Mesenchymal stem cell (in vitro differentiated cells and primary cell): ENCODE measurements around the gene ARPIN.
"Not testable (repeated sequence)": the region's sequence is repeated elsewhere in the genome, so short reads cannot be mapped to it uniquely, and the experiment has no call there.

Source experiments
- DNase-seq: peaks from one replicate; pipeline ENCODE4 v3.0.0-alpha.2; 2013
- H2AFZ ChIP-seq: one replicate; pipeline ENCODE4 v1.6.1; 2013; ENCODE audit warnings: low read depth, mild to moderate bottlenecking, control low read depth, inconsistent platforms, low read length, moderate library complexity
- H2AK5ac ChIP-seq: 2 replicates; pipeline ENCODE4 v1.6.1; 2013; ENCODE audit warnings: low read length, moderate library complexity, mild to moderate bottlenecking, inconsistent platforms; ENCODE audit not compliant: severe bottlenecking
- H2BK120ac ChIP-seq: one replicate; pipeline ENCODE4 v1.6.1; 2013; ENCODE audit warnings: low read depth, mild to moderate bottlenecking, inconsistent platforms, low read length, moderate library complexity
- H2BK12ac ChIP-seq, 2 experiments: one replicate each; pipeline ENCODE4 v1.6.1; 2013; ENCODE audit warnings: inconsistent platforms in 2 of 2, low read length in 2 of 2, mild to moderate bottlenecking in 2 of 2, moderate library complexity in 2 of 2, control low read depth in 1 of 2
- H2BK15ac ChIP-seq: one replicate; pipeline ENCODE4 v1.6.1; 2013; ENCODE audit warnings: mild to moderate bottlenecking, low read depth, inconsistent platforms; ENCODE audit not compliant: poor library complexity, severe bottlenecking
- H2BK5ac ChIP-seq: 2 replicates; pipeline ENCODE4 v1.6.1; 2013; ENCODE audit warnings: low read depth, mild to moderate bottlenecking, low read length, control low read depth, inconsistent platforms; ENCODE audit not compliant: poor library complexity, severe bottlenecking
- H3K14ac ChIP-seq, 2 experiments: one replicate each; pipeline ENCODE4 v1.6.1; 2013; ENCODE audit warnings: inconsistent platforms in 2 of 2, low read length in 2 of 2, control low read depth in 1 of 2, mild to moderate bottlenecking in 1 of 2, moderate library complexity in 1 of 2
- H3K18ac ChIP-seq, 2 experiments: one replicate each; pipeline ENCODE4 v1.6.1; 2013; ENCODE audit warnings: inconsistent platforms in 2 of 2, low read length in 2 of 2, control low read depth in 1 of 2, low read depth in 1 of 2, mild to moderate bottlenecking in 1 of 2
- H3K23ac ChIP-seq, 2 experiments: one replicate each; pipeline ENCODE4 v1.6.1; 2013; ENCODE audit warnings: inconsistent platforms in 2 of 2, low read length in 2 of 2, mild to moderate bottlenecking in 2 of 2, moderate library complexity in 2 of 2, control low read depth in 1 of 2
- H3K27ac ChIP-seq: 2 replicates; pipeline ENCODE4 v1.5.1; 2013; ENCODE audit warnings: mild to moderate bottlenecking, moderate library complexity, low read length, control low read depth, inconsistent platforms; ENCODE audit not compliant: poor library complexity, severe bottlenecking
- H3K27me3 ChIP-seq, 2 experiments: 2 replicates each; pipeline versions ENCODE4 v1.6.1 to v1.7.0; 2013; ENCODE audit warnings: low read length in 2 of 2, mild to moderate bottlenecking in 2 of 2, moderate library complexity in 2 of 2, control low read depth in 1 of 2, inconsistent platforms in 1 of 2; ENCODE audit not compliant: control insufficient read depth in 1 of 2, insufficient read depth in 1 of 2
- H3K36me3 ChIP-seq, 2 experiments: 2 replicates each; pipeline versions ENCODE4 v1.6.1 to v1.7.0; 2013; ENCODE audit warnings: low read length in 2 of 2, control low read depth in 1 of 2, inconsistent platforms in 1 of 2, low read depth in 1 of 2, mild to moderate bottlenecking in 1 of 2; ENCODE audit not compliant: insufficient read depth in 2 of 2, control insufficient read depth in 1 of 2
- H3K4ac ChIP-seq, 2 experiments: one replicate each; pipeline ENCODE4 v1.6.1; 2013; ENCODE audit warnings: inconsistent platforms in 2 of 2, low read length in 2 of 2, mild to moderate bottlenecking in 2 of 2, moderate library complexity in 2 of 2, control low read depth in 1 of 2, low read depth in 1 of 2
- H3K4me1 ChIP-seq: 2 replicates; pipeline ENCODE4 v1.6.1; 2013; ENCODE audit warnings: low read depth, low read length, control low read depth; ENCODE audit not compliant: control insufficient read depth, insufficient read depth
- H3K4me2 ChIP-seq: 2 replicates; pipeline ENCODE4 v1.6.1; 2013; ENCODE audit warnings: low read length, mild to moderate bottlenecking, inconsistent platforms; ENCODE audit not compliant: poor library complexity, severe bottlenecking
- H3K4me3 ChIP-seq, 2 experiments: 2 replicates each; pipeline versions ENCODE4 v1.5.1 to v1.7.0; 2013; ENCODE audit warnings: low read length in 2 of 2, mild to moderate bottlenecking in 2 of 2, control low read depth in 1 of 2, low read depth in 1 of 2; ENCODE audit not compliant: insufficient read depth in 1 of 2
- H3K79me1 ChIP-seq: replicated peaks from 2 replicates; pipeline ENCODE4 v1.6.1; 2013; ENCODE audit warnings: mild to moderate bottlenecking, control low read depth, low read length, inconsistent platforms; ENCODE audit not compliant: poor library complexity, severe bottlenecking
- H3K9ac ChIP-seq: 2 replicates; pipeline ENCODE4 v1.7.0; 2013; ENCODE audit warnings: mild to moderate bottlenecking, low read length, moderate library complexity
- H3K9me3 ChIP-seq: 2 replicates; pipeline ENCODE4 v1.7.0; 2013; ENCODE audit warnings: mild to moderate bottlenecking, low read length; ENCODE audit not compliant: control insufficient read depth
- H4K8ac ChIP-seq: one replicate; pipeline ENCODE4 v1.6.1; 2013; ENCODE audit warnings: inconsistent platforms, mild to moderate bottlenecking, low read length, moderate library complexity
- H4K91ac ChIP-seq: one replicate; pipeline ENCODE4 v1.6.1; 2013; ENCODE audit warnings: mild to moderate bottlenecking, low read length, inconsistent platforms
- WGBS: methylation state at CpG from one replicate; pipeline ENCODE4 v1.1.7; 2013; ENCODE audit warnings: mixed read lengths; 5-methylcytosine and 5-hydroxymethylcytosine counted together

Gene ARPIN

GRCh38 chr15:89870688-89871288, 42.0 kb downstream of the ARPIN start:
- Histone ChIP-seq H3K18ac (no peak overlapping the region), H4K91ac (no peak overlapping the region), H2BK15ac (no peak overlapping the region), H2AFZ (no peak overlapping the region), H3K4me1 (no peaks in the 10 kb centered on the region), H3K14ac (no peak overlapping the region), H3K23ac (no peak overlapping the region), H2BK12ac (no peak overlapping the region), H3K79me1 (peaks cover 12% of the 10 kb centered on the region), H2AK5ac (no peak overlapping the region), H3K4me2 (no peak overlapping the region), H2BK5ac (no peak overlapping the region), H4K8ac (no peak overlapping the region), H2BK120ac (no peak overlapping the region), H3K27me3 (no peaks in the 10 kb centered on the region), H3K27ac (no peak overlapping the region), H3K9ac (no peak overlapping the region), H3K9me3 (no peaks in the 10 kb centered on the region), H3K36me3 (peaks cover 8 to 39% of the 10 kb centered on the region in 2 experiments), H3K4me3 (no peak overlapping the region), H3K4ac (no peak overlapping the region)
- no peak for DNase-seq
- WGBS: 96% methylated on average over 4 of the region's 4 CpGs

GRCh38 chr15:89870006-89870405, 42.7 kb downstream of the ARPIN start:
- Histone ChIP-seq H3K9me3 (no peaks in the 10 kb centered on the region), H3K4ac (no peak overlapping the region), H3K4me1 (no peaks in the 10 kb centered on the region), H4K8ac (no peak overlapping the region), H3K4me2 (no peak overlapping the region), H3K27me3 (no peaks in the 10 kb centered on the region), H2BK120ac (no peak overlapping the region), H3K79me1 (peaks cover 14% of the 10 kb centered on the region), H2BK5ac (no peak overlapping the region), H3K27ac (no peak overlapping the region), H3K23ac (no peak overlapping the region), H2AFZ (no peak overlapping the region), H2BK12ac (no peak overlapping the region), H4K91ac (no peak overlapping the region), H3K4me3 (no peak overlapping the region), H3K36me3 (peaks cover 8 to 38% of the 10 kb centered on the region in 2 experiments), H3K9ac (no peak overlapping the region), H3K14ac (no peak overlapping the region), H3K18ac (no peak overlapping the region), H2AK5ac (no peak overlapping the region), H2BK15ac (no peak overlapping the region)
- no peak for DNase-seq
- WGBS: 80% methylated on average over 1 of the region's 5 CpGs

- H2BK120ac ChIP-seq, H4K91ac ChIP-seq, H2BK12ac ChIP-seq, H2BK5ac ChIP-seq, H3K14ac ChIP-seq, H4K8ac ChIP-seq, H3K18ac ChIP-seq, DNase-seq, H3K9me3 ChIP-seq, H3K4me3 ChIP-seq, H2AFZ ChIP-seq, H2BK15ac ChIP-seq, H3K4ac ChIP-seq, H2AK5ac ChIP-seq, H3K9ac ChIP-seq, H3K4me1 ChIP-seq, H3K27me3 ChIP-seq, H3K27ac ChIP-seq, H3K23ac ChIP-seq, H3K4me2 ChIP-seq: not testable (repeated sequence)
- Histone ChIP-seq H3K79me1 (peaks cover 14% of the 10 kb centered on the region), H3K36me3 (peaks cover 9 to 38% of the 10 kb centered on the region in 2 experiments)
- WGBS: 99% methylated on average over 9 of the region's 9 CpGs
Measured at GRCh38 chr15:89869490-89869889, 43.3 kb downstream of the ARPIN start.

- no peak overlapping the region for H2BK12ac ChIP-seq
- no peak overlapping the region for H3K4me2 ChIP-seq
- H3K9me3 ChIP-seq: no peaks in the 10 kb centered on the region
- H3K27ac ChIP-seq: no peak overlapping the region
- no peak for DNase-seq
- H2BK120ac ChIP-seq: no peak overlapping the region
- H4K91ac ChIP-seq: no peak overlapping the region
- H3K79me1 ChIP-seq: peaks cover 5% of the 10 kb centered on the region
- no peak overlapping the region for H2BK15ac ChIP-seq
- no peaks in the 10 kb centered on the region for H3K27me3 ChIP-seq
- H2AK5ac ChIP-seq: no peak overlapping the region
- no peak overlapping the region for H3K14ac ChIP-seq
- H3K23ac ChIP-seq: no peak overlapping the region
- H2BK5ac ChIP-seq: no peak overlapping the region
- no peak overlapping the region for H4K8ac ChIP-seq
- WGBS: 81% methylated on average over 2 of the region's 3 CpGs
- no peak overlapping the region for H3K4me3 ChIP-seq
- H3K36me3 ChIP-seq: peaks cover 5 to 28% of the 10 kb centered on the region in 2 experiments
- peak overlapping the region; percentile 64 for H3K9ac ChIP-seq
- H3K4ac ChIP-seq: no peak overlapping the region
- H3K18ac ChIP-seq: no peak overlapping the region
- H2AFZ ChIP-seq: no peak overlapping the region
- no peaks in the 10 kb centered on the region for H3K4me1 ChIP-seq
Measured at GRCh38 chr15:89864958-89865739, 47.6 kb downstream of the ARPIN start.
